Vagina (tissue), 2 donors: Measurements from ENCODE around the gene ST7.

ENCODE experiments used
- CTCF ChIP-seq, 3 experiments: fragments of 450-650 bp in 2 of 3; fragments of 200-600 bp in 1 of 3; sonication (generic) in 1 of 3; IDR thresholded peaks; one replicate each; pipeline ENCODE4 v1.5.1; 2017 to 2019; ENCODE audit warnings: antibody characterized with exemption in 3 of 3, mild to moderate bottlenecking in 2 of 3, moderate library complexity in 2 of 3
- POLR2A ChIP-seq, 2 donors: fragments of 450-650 bp; IDR thresholded peaks; one replicate each; pipeline ENCODE4 v1.6.1; 2017; ENCODE audit warnings: antibody characterized with exemption in 2 of 2, mild to moderate bottlenecking in 2 of 2, moderate library complexity in 2 of 2

DNA sequence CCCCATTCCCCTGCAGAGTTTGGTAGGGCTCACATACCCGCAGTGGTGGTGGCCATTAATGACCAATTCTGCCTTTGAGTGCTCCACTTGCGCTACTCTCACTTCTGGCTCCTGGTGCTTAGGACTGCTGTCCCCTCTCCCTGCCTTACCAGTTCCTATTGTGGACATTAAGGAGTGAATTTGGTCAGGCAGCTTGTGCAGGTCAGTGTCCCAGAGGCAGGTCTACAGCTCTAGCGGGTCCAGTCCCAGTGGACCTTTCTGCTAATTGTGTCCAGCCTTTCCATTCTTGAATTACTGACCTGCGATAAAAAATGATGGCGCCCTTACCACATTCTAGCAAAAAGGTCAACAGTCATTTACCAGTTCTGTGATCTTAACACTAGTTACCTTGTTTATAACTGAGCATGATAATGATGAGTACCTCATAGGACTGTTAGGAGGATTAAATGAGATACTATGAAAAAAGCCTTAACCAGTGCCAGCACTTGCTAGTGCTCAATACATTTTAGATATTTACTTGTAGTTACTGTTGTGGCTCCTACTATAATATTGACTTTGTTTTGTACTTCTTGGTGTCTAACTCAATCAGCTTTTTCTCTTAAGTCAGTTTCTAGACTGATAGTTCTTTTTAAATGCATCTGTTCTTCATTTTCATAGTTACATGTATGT is 14.1 kb downstream of the ST7 start:
- no peak for TF ChIP-seq POLR2A (IDR thresholded peaks at IDR 0.05)
- no peak for TF ChIP-seq CTCF (IDR thresholded peaks at IDR 0.05)
